ENCODE data around the gene C16orf96. TPM values are rescaled to one million over a fixed set of nuclear protein-coding genes. Genes with fewer than 3 reads are reported as not detected.

C16orf96 gene
- total RNA-seq, 1 experiment from 2014 or later, result 1.4 TPM

- H4K8ac ChIP-seq (replicated peaks; ENCODE audit: insufficient read length, low read depth, low read length), result no peak overlapping the region
- Mint-ChIP-seq H3K27me3 (ENCODE audit: low read depth) (peaks cover 25% of the 10 kb centered on the region), H3K4me1 (peaks cover 27 to 29% of the 10 kb centered on the region in 2 experiments), H3K9me3 (peaks cover 16 to 19% of the 10 kb centered on the region in 2 experiments), H3K27ac (peak overlapping the region in 2 of 3 experiments; percentile 59 to 71; a peak in 4 of 7 replicates), H3K4me3 (peak overlapping the region in 1 of 2 experiments; percentile 28; a peak in 1 of 5 replicates), H3K36me3 (ENCODE audit: insufficient read depth in 1 of 3, low read depth in 3 of 3) (peaks cover 36 to 44% (median 38%) of the 10 kb centered on the region in 3 experiments)
- H2BK12ac ChIP-seq (ENCODE audit: insufficient read length, low read depth, low read length), result no peak overlapping the region
- no peak overlapping the region for H3K23ac ChIP-seq (ENCODE audit: insufficient read length, low read depth, low read length)
- no peaks in the 10 kb centered on the region; the same call in 1 of the 2 replicates for H3K4me1 ChIP-seq (ENCODE audit: insufficient read depth, low read length)
- no peak overlapping the region for H2BK20ac ChIP-seq (ENCODE audit: low read depth, low read length, poor library complexity, severe bottlenecking)
- no peak overlapping the region; the same call in 1 of the 2 replicates for H3K14ac ChIP-seq (ENCODE audit: insufficient read depth, low read length)
- no CpG with 5 or more reads among the region's 7 CpGs for WGBS (ENCODE audit: extremely low coverage, insufficient read length, low lambda C conversion rate)
- no peak overlapping the region for H2AK5ac ChIP-seq (ENCODE audit: insufficient read length, low read length)
- no peak overlapping the region for H2BK120ac ChIP-seq (ENCODE audit: low read depth, low read length, poor library complexity, severe bottlenecking)
- no peak for DNase-seq
- no peak overlapping the region for H3K27ac ChIP-seq (ENCODE audit: insufficient read length, low read depth, low read length)
- H3K56ac ChIP-seq (ENCODE audit: insufficient read length, low read depth, low read length), result no peak overlapping the region
- no peak overlapping the region for H3T11ph ChIP-seq (ENCODE audit: low read length)
- H3K27me3 ChIP-seq (ENCODE audit: insufficient read depth, low read length), result no peaks in the 10 kb centered on the region; the same call in 1 of the 2 replicates
- no peaks in the 10 kb centered on the region for H4K20me1 ChIP-seq (ENCODE audit: control insufficient read depth, insufficient read depth, insufficient read length)
- H3K79me2 ChIP-seq (ENCODE audit: insufficient read depth, low read length), result peaks cover 2% of the 10 kb centered on the region; the same call in 1 of the 2 replicates
- H4K91ac ChIP-seq (ENCODE audit: insufficient read length, low read depth, low read length), result no peak overlapping the region
- no peak overlapping the region for H2AFZ ChIP-seq (ENCODE audit: low read length)
- no peak overlapping the region for H3K4me2 ChIP-seq (ENCODE audit: insufficient read depth, insufficient read length, low read length)
- peaks cover 7% of the 10 kb centered on the region for H3K23me2 ChIP-seq (ENCODE audit: insufficient read length, low read depth, low read length, poor library complexity, severe bottlenecking)
- peaks cover 5% of the 10 kb centered on the region for H3K9me3 ChIP-seq (ENCODE audit: control insufficient read depth, low read depth, low read length)
- no peak for TF ChIP-seq CTCF (conservative IDR thresholded peaks at IDR 0.05)
- H4K5ac ChIP-seq (ENCODE audit: insufficient read length, low read depth, low read length), result no peak overlapping the region
- H3K18ac ChIP-seq (ENCODE audit: insufficient read length, low read depth, low read length), result no peak overlapping the region
- no peak overlapping the region for H3K4ac ChIP-seq (ENCODE audit: low read depth, low read length)
- no peak overlapping the region for H2BK15ac ChIP-seq (ENCODE audit: low read depth, low read length)
- no peak overlapping the region for H2BK5ac ChIP-seq (ENCODE audit: insufficient read length, low read length)
- no peak overlapping the region for H3K9ac ChIP-seq (ENCODE audit: extremely low read depth, insufficient read length, low read length)
- no peaks in the 10 kb centered on the region for H3K79me1 ChIP-seq (ENCODE audit: insufficient read depth, low read depth, low read length, poor library complexity, severe bottlenecking)
These were observed 20.5 kb upstream of the C16orf96 start for GRCh38 chr16:4535627-4536108.
